ENCODE measurements around the gene C2.
"Not testable (repeated sequence)": the region's sequence is repeated elsewhere in the genome, so short reads cannot be mapped to it uniquely, and the experiment has no call there.

C2 gene

GRCh38 chr6:31898383-31899011 lies 29.0 kb upstream of the C2 start:
- peak in 14 of 56 donors; percentile 13 to 52 (median 36) for DNase-seq

GRCh38 chr6:31899215-31899614 lies 28.3 kb upstream of the C2 start:
- DNase-seq: no peak

- DNase-seq: no peak
Observed at GRCh38 chr6:31899882-31900722, 27.4 kb upstream of the C2 start.

- DNase-seq: peak in 17 of 56 donors; percentile 22 to 60 (median 49)
Observed at GRCh38 chr6:31900917-31901414, 26.6 kb upstream of the C2 start.

- peak in 42 of 56 donors; percentile 31 to 87 (median 71) for DNase-seq
Observed at GRCh38 chr6:31901415-31901952, 26.0 kb upstream of the C2 start.

GRCh38 chr6:31901953-31902643 lies 25.4 kb upstream of the C2 start, which contains the start of gene ZBTB12:
Gene ZBTB12 (minus strand): TSS chr6:31902086. CDS start chr6:31901305, 781 bp downstream.
- peak in 55 of 56 donors; percentile 62 to 97 (median 93) for DNase-seq

- no peak for DNase-seq
Observed at GRCh38 chr6:31903957-31904356, 23.6 kb upstream of the C2 start.

GRCh38 chr6:31905041-31905440 lies 22.5 kb upstream of the C2 start:
- DNase-seq: no peak

- no peak for DNase-seq
Observed at GRCh38 chr6:31906122-31906521, 21.4 kb upstream of the C2 start.

- not testable (repeated sequence) for DNase-seq
Observed at GRCh38 chr6:31906727-31907126, 20.8 kb upstream of the C2 start.

- DNase-seq: no peak
Observed at GRCh38 chr6:31907158-31907813, 20.2 kb upstream of the C2 start.

- DNase-seq: not testable (repeated sequence)
Observed at GRCh38 chr6:31908255-31908654, 19.3 kb upstream of the C2 start.

- no peak for DNase-seq
Observed at GRCh38 chr6:31908791-31909190, 18.7 kb upstream of the C2 start.

GRCh38 chr6:31909298-31909697 lies 18.2 kb upstream of the C2 start:
- DNase-seq: not testable (repeated sequence)

GRCh38 chr6:31911826-31912585 lies 15.5 kb upstream of the C2 start:
- no peak for DNase-seq

GRCh38 chr6:31915351-31915750 lies 12.2 kb upstream of the C2 start:
- DNase-seq: no peak

GRCh38 chr6:31915756-31916155 lies 11.8 kb upstream of the C2 start:
- DNase-seq: no peak

- DNase-seq: no peak
Observed at GRCh38 chr6:31918069-31918720, 9.3 kb upstream of the C2 start.

- DNase-seq: no peak
Observed at GRCh38 chr6:31919624-31920303, 7.8 kb upstream of the C2 start.
